GM12878 (cell line): Measurements from ENCODE around the gene TMEM72. TPM values are rescaled to one million over a fixed set of nuclear protein-coding genes. Genes with fewer than 3 reads are reported as not detected.

Experiments
- ATAC-seq: fragments of 200-7000 bp; cut with Tn5 transposase; 3 replicates; pipeline ENCODE4 v1.9.1; 2020; ENCODE audit warnings: mild to moderate bottlenecking, moderate library complexity
- BruUV-seq: library from RNA; stranded (reverse); fragments of 400-500 nt; replicated peaks from 2 replicates; lab custom pipeline; 2021; lab: Mats Ljungman, UMichigan
- CTCF ChIA-PET: fragments of 300-600 bp; sonication (Branson Sonifier 250); formaldehyde crosslinking; extraction: SDS; loops from one replicate; lab custom pipeline; 2021; ENCODE audit warnings: inconsistent platforms; lab: Yijun Ruan, JAX
- POLR2A ChIA-PET: fragments of 350-600 bp; formaldehyde crosslinking; extraction: SDS; loops from one replicate; lab custom pipeline; 2021; ENCODE audit warnings: inconsistent platforms; lab: Charles Lee
- RAD21 ChIA-PET: fragments of 300-600 bp; sonication (Branson Sonifier 250); formaldehyde crosslinking; loops from one replicate; lab custom pipeline; 2023; ENCODE audit warnings: antibody characterized with exemption; ENCODE audit not compliant: unreplicated experiment; lab: Charles Lee
- SMC1A ChIA-PET: fragments of 300-600 bp; sonication (Branson Sonifier 250); formaldehyde crosslinking; loops from one replicate; lab custom pipeline; 2023; ENCODE audit not compliant: unreplicated experiment, uncharacterized antibody; lab: Charles Lee
- DNase-seq: peaks from one replicate; pipeline ENCODE4 v3.0.0-alpha.2; 2011; ENCODE audit warnings: low read depth, low spot score
- FAIRE-seq: peaks from 3 replicates; lab custom pipeline; 2011; peaks lifted over from hg19 to GRCh38; lab: Jason Lieb, UNC
- H2AFZ ChIP-seq: 2 replicates; pipeline ENCODE4 v1.6.0; 2011; ENCODE audit warnings: low read depth, low read length, control low read depth; ENCODE audit not compliant: control insufficient read depth
- H3K27ac ChIP-seq: 2 replicates; pipeline ENCODE4 v1.5.1; 2011; ENCODE audit warnings: control low read depth; ENCODE audit not compliant: control insufficient read depth, insufficient read depth
- H3K27me3 ChIP-seq, 2 experiments: replicated peaks in 1 of 2; 2 replicates each; pipeline versions ENCODE4 v1.6.0 to v1.6.1; 2011; ENCODE audit warnings: low read length in 1 of 2; ENCODE audit not compliant: control insufficient read depth in 2 of 2, insufficient read depth in 2 of 2
- H3K36me3 ChIP-seq, 2 experiments: 2 replicates each; pipeline ENCODE4 v1.5.1; 2011; ENCODE audit warnings: low read length in 1 of 2; ENCODE audit not compliant: control insufficient read depth in 2 of 2, insufficient read depth in 2 of 2
- H3K4me1 ChIP-seq: 2 replicates; pipeline ENCODE4 v1.6.1; 2011; ENCODE audit warnings: mild to moderate bottlenecking, low read length, moderate library complexity, mixed read lengths; ENCODE audit not compliant: control insufficient read depth, insufficient read depth
- H3K4me2 ChIP-seq: 2 replicates; pipeline ENCODE4 v1.6.0; 2011; ENCODE audit warnings: control low read depth; ENCODE audit not compliant: control insufficient read depth, insufficient read depth
- H3K4me3 ChIP-seq: fragments of 200-600 bp; sonication (generic); 2 replicates; pipeline ENCODE4 v1.5.1; 2016
- H3K79me2 ChIP-seq: 2 replicates; pipeline ENCODE4 v1.6.0; 2011; ENCODE audit warnings: low read length; ENCODE audit not compliant: control insufficient read depth, insufficient read depth
- H3K9ac ChIP-seq: 2 replicates; pipeline ENCODE4 v1.8.0; 2011; ENCODE audit warnings: low read length, control low read depth, mixed read lengths; ENCODE audit not compliant: control insufficient read depth, insufficient read depth
- H3K9me3 ChIP-seq: replicated peaks from 3 replicates; pipeline ENCODE4 v1.5.1; 2011; ENCODE audit warnings: mild to moderate bottlenecking, low read length; ENCODE audit not compliant: control insufficient read depth, insufficient read depth
- H4K20me1 ChIP-seq: 2 replicates; pipeline ENCODE4 v1.6.0; 2011; ENCODE audit not compliant: control insufficient read depth, insufficient read depth
- BCL3 ChIP-seq: IDR thresholded peaks from 2 replicates; pipeline ENCODE4 v1.6.1; 2011; ENCODE audit warnings: borderline replicate concordance, low read depth, mild to moderate bottlenecking, moderate library complexity, low read length; ENCODE audit not compliant: insufficient read depth, poor library complexity, severe bottlenecking
- CEBPB ChIP-seq, 2 experiments: fragments of 150-350 bp in 1 of 2; IDR thresholded peaks; 2 replicates each; pipeline ENCODE4 v1.6.1; 2012 to 2014; ENCODE audit warnings: low read depth in 2 of 2, low read length in 2 of 2, borderline replicate concordance in 1 of 2, inconsistent platforms in 1 of 2
- CUX1 ChIP-seq: IDR thresholded peaks from 2 replicates; pipeline ENCODE4 v1.6.1; 2012; ENCODE audit warnings: improper control_type of control experiment, low read depth, low read length; ENCODE audit not compliant: insufficient replicate concordance
- HCFC1 ChIP-seq: fragments of 150-350 bp; IDR thresholded peaks from 2 replicates; pipeline ENCODE4 v1.6.1; 2014; ENCODE audit warnings: low read length
- KAT2A ChIP-seq: conservative IDR thresholded peaks from 2 replicates; pipeline ENCODE4 v1.6.1; 2011; ENCODE audit warnings: low read depth, low read length; ENCODE audit not compliant: control insufficient read depth
- KLF5 ChIP-seq: fragments of 450-650 bp; IDR thresholded peaks from 2 replicates; pipeline ENCODE4 v1.6.1; 2014; ENCODE audit warnings: mild to moderate bottlenecking; ENCODE audit not compliant: partially characterized antibody
- LARP7 ChIP-seq: fragments of 450-650 bp; IDR thresholded peaks from 2 replicates; pipeline ENCODE4 v1.6.1; 2017; ENCODE audit warnings: mild to moderate bottlenecking
- MTA3 ChIP-seq: IDR thresholded peaks from 2 replicates; pipeline ENCODE4 v1.6.1; 2012; ENCODE audit warnings: low read length, inconsistent platforms, borderline replicate concordance
- NFYA ChIP-seq: IDR thresholded peaks from 2 replicates; pipeline ENCODE4 v1.6.1; 2011; ENCODE audit warnings: low read depth, mild to moderate bottlenecking, low read length, improper control_type of control experiment, borderline replicate concordance
- PKNOX1 ChIP-seq: fragments of 450-650 bp; IDR thresholded peaks from 2 replicates; pipeline ENCODE4 v1.6.1; 2016; ENCODE audit warnings: mild to moderate bottlenecking
- PML ChIP-seq: IDR thresholded peaks from 2 replicates; pipeline ENCODE4 v1.6.1; 2012; ENCODE audit warnings: low read length, inconsistent platforms
- RAD21 ChIP-seq: IDR thresholded peaks from 2 replicates; pipeline ENCODE4 v1.6.1; 2011; ENCODE audit warnings: mild to moderate bottlenecking, low read depth, low read length, moderate library complexity; ENCODE audit not compliant: insufficient read depth
- RELA ChIP-seq: fragments of 450-650 bp; IDR thresholded peaks from 2 replicates; pipeline ENCODE4 v1.8.0; 2014; ENCODE audit warnings: borderline replicate concordance; ENCODE audit not compliant: partially characterized antibody
- SP1 ChIP-seq: IDR thresholded peaks from one replicate; pipeline ENCODE4 v1.6.1; 2011; ENCODE audit warnings: low read depth, low read length
- ZNF207 ChIP-seq: fragments of 450-650 bp; IDR thresholded peaks from 2 replicates; pipeline ENCODE4 v1.6.1; 2014; ENCODE audit warnings: antibody characterized with exemption, mild to moderate bottlenecking, borderline replicate concordance
- ZNF24 ChIP-seq: fragments of 450-650 bp; IDR thresholded peaks from 2 replicates; pipeline ENCODE4 v1.6.1; 2017; ENCODE audit warnings: antibody characterized with exemption, mild to moderate bottlenecking
- ZNF274 ChIP-seq: IDR thresholded peaks from one replicate; pipeline ENCODE4 v1.8.0; 2011; ENCODE audit not compliant: insufficient read length, insufficient read depth
- ZSCAN29 ChIP-seq: fragments of 450-650 bp; IDR thresholded peaks from 2 replicates; pipeline ENCODE4 v1.6.1; 2017; ENCODE audit warnings: mild to moderate bottlenecking, moderate library complexity
- in situ Hi-C: fragments of 300-500 bp; cut with MboI; formaldehyde crosslinking; loops from 9 replicates; pipeline ENCODE4 v1.14.3; 2018; ENCODE audit warnings: mixed read lengths
- intact Hi-C: fragments of 100-400 bp; cut with micrococcal nuclease; formaldehyde crosslinking; loops from one replicate; pipeline ENCODE4 v1.14.2; 2022; ENCODE audit not compliant: unreplicated experiment
- polyA plus RNA-seq, 11 experiments: library from polyadenylated mRNA; depleted of rRNA in 4 of 11; unstranded in 6 of 11; stranded (reverse) in 5 of 11; fragments of >200 nt; fragmentation: Nextera tagmentation in 4 of 11; fragmentation: Illumina TruSeq in 1 of 11; extraction: Ambion mirVana in 4 of 11; extraction: Trizol in 1 of 11; gene quantifications; 1 replicate in 1 of 11; 2 replicates in 10 of 11; pipeline versions ENCODE4 v1.2.1 to v1.2.3, GENCODE V29; 2011 to 2016; ENCODE audit warnings: inconsistent platforms in 2 of 11, missing spikeins in 2 of 11, low read depth in 1 of 11
- total RNA-seq, 4 experiments: library from RNA; depleted of rRNA in 3 of 4; stranded (reverse); fragments of >200 nt in 3 of 4; fragmentation: Illumina TruSeq in 1 of 4; extraction: Trizol in 1 of 4; gene quantifications; 2 replicates each; pipeline versions ENCODE4 v1.2.1 to v1.2.3, GENCODE V29; 2013 to 2021

The TMEM72 gene
- total and polyA plus RNA-seq, 10 of the 15 experiments (the other 5 are each of a cell fraction or from before 2014, with no cell fraction given), result 0.12 TPM; not detected in 9

- TF ChIP-seq ZNF207 (no peak), KAT2A (no peak), MTA3 (no peak), SP1 (no peak), CEBPB (IDR thresholded peaks at IDR 0.05; ENCODE audit: borderline replicate concordance in 1 of 2, low read depth in 2 of 2, low read length in 2 of 2) (no peak), CUX1 (no peak)
These were observed 41.7 kb downstream of the TMEM72 start (continued) for GRCh38 chr10:44952779-44953231.

GRCh38 chr10:44954042-44954441 is 42.9 kb downstream of the TMEM72 start:
- ChIA-PET POLR2A (no interaction called here), RAD21 (interaction anchor here (1.6 kb wide), 1 partner anchor 13 kb away, joined by 4 read pairs; no protein-coding TSS in a partner anchor), SMC1A (interaction anchor here (0.6 to 3.4 kb wide), 5 partner anchors 9 to 639 kb away, joined by 3 to 22 read pairs (median 5); no protein-coding TSS in a partner anchor), CTCF (interaction anchor here (1.3 to 6.0 kb wide), 3 partner anchors 10 to 21 kb away, joined by 5 to 40 read pairs (median 6); no protein-coding TSS in a partner anchor)
- Histone ChIP-seq H3K9ac (no peak overlapping the region), H4K20me1 (no peaks in the 10 kb centered on the region), H2AFZ (no peak overlapping the region), H3K27ac (no peak overlapping the region), H3K4me1 (peaks cover 24% of the 10 kb centered on the region), H3K36me3 (no peaks in the 10 kb centered on the region), H3K9me3 (no peaks in the 10 kb centered on the region), H3K79me2 (peaks cover 17% of the 10 kb centered on the region), H3K4me2 (no peak overlapping the region), H3K27me3 (no peaks in the 10 kb centered on the region), H3K4me3 (no peak overlapping the region)
- FAIRE-seq, result no peak
- no peak for ATAC-seq
- in situ Hi-C loops, result loop anchor here (25.0 kb wide), 1 partner anchor 1792 kb away; no protein-coding TSS in a partner anchor
- BruUV-seq, result no TSS peak
- DNase-seq, result no peak
- intact Hi-C loops, result no loop called here
- TF ChIP-seq KLF5 (no peak), RELA (no peak), ZSCAN29 (no peak), NFYA (no peak), HCFC1 (no peak), PML (no peak), LARP7 (no peak), ZNF24 (no peak), PKNOX1 (no peak), RAD21 (no peak), BCL3 (no peak), ZNF274 (no peak)
